ENCODE measurements around the gene BDKRB1.

- peak; percentile 15 for TF ChIP-seq CTCF (IDR thresholded peaks at IDR 0.05)
- no peak for TF ChIP-seq EZH2 (IDR thresholded peaks at IDR 0.05)
Observed at GRCh38 chr14:96225745-96226151, 30.3 kb upstream of the BDKRB1 start.
